OCI-LY1 (cell line): ENCODE data around the gene ZFP1.

Experiments
- CTCF ChIP-seq: fragments of 200-600 bp; sonication (generic), shearing (Covaris generic); IDR thresholded peaks from 2 replicates; pipeline ENCODE4 v1.5.1; 2017; ENCODE audit warnings: mild to moderate bottlenecking, antibody characterized with exemption, low read length, moderate library complexity, mixed read lengths
- EZH2 ChIP-seq: fragments of 200-600 bp; sonication (generic), shearing (Covaris generic); IDR thresholded peaks from 2 replicates; pipeline ENCODE4 v1.8.0; 2017; ENCODE audit warnings: borderline replicate concordance, mixed run types, mild to moderate bottlenecking, antibody characterized with exemption, low read length, moderate library complexity, mixed read lengths

- TF ChIP-seq CTCF, result no peak
- TF ChIP-seq EZH2, result no peak
Observed at GRCh38 chr16:75151798-75152197, 3.5 kb downstream of the ZFP1 start.
